ENCODE data around the gene LRRC7. TPM values are rescaled to one million over a fixed set of nuclear protein-coding genes. Genes with fewer than 3 reads are reported as not detected.

The LRRC7 gene
- polyA plus RNA-seq, 1 of the 3 experiments (the other 2 are of a cell fraction), result 0.02 TPM

DNA sequence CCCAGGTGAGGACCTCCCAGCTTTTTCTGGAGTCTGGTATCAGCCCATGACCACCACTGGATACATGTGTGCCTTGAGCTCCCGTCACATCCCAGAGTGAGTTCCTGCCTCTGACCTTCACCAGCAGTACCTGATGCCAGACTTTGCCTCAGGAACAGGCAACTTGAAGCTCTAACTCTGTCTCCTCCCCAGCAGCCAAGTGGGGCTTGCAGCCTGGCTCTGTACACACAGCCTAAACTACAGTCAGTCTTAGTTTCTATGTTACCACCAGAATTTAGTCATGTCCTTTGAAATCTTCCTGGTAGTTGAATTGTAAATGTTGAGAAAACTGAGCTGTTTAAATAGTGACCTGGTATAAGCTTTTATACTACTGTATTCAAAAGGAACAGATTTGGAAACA is 431.1 kb downstream of the LRRC7 start:
- Histone ChIP-seq H3K4me2 (no peak overlapping the region), H3K27ac (ENCODE audit: low read depth in 2 of 2, low read length in 1 of 2) (no peak overlapping the region), H3K4me1 (ENCODE audit: control insufficient read depth in 1 of 2, insufficient read depth in 2 of 2, low read depth in 1 of 2, low read length in 1 of 2) (no peaks in the 10 kb centered on the region; a peak in 1 of 4 replicates), H3K27me3 (ENCODE audit: insufficient read depth) (no peaks in the 10 kb centered on the region), H3K9me2 (no peaks in the 10 kb centered on the region; the same call in 1 of the 2 replicates), H3K9me3 (no peaks in the 10 kb centered on the region), H4K20me1 (ENCODE audit: insufficient read depth) (no peaks in the 10 kb centered on the region), H3K36me3 (replicated peaks in 1 of 2; ENCODE audit: control insufficient read depth in 1 of 2, insufficient read depth in 2 of 2, low read length in 1 of 2) (no peaks in the 10 kb centered on the region), H2AFZ (ENCODE audit: low read depth) (no peak overlapping the region), H3K4me3 (ENCODE audit: low read depth in 2 of 2, low read length in 1 of 2) (no peak overlapping the region), H3K79me2 (ENCODE audit: insufficient read depth) (no peaks in the 10 kb centered on the region), H3K9ac (no peak overlapping the region), H3F3A (replicated peaks; ENCODE audit: insufficient read depth) (no peaks in the 10 kb centered on the region)
- CTCF ChIA-PET, result no interaction called here
- WGBS (ENCODE audit: low lambda C conversion rate), result no CpG with 5 or more reads among the region's 1 CpG
- DNase-seq, result no peak
- POLR2A ChIA-PET, result no interaction called here
- TF ChIP-seq EP300 (IDR thresholded peaks at IDR 0.05; ENCODE audit: borderline replicate concordance in 1 of 2, low read depth in 1 of 2, low read length in 1 of 2) (no peak), FOSL2 (IDR thresholded peaks at IDR 0.05; ENCODE audit: borderline replicate concordance, low read depth) (no peak), TEAD4 (IDR thresholded peaks at IDR 0.05; ENCODE audit: borderline replicate concordance, insufficient read depth) (no peak), ELF1 (IDR thresholded peaks at IDR 0.05) (no peak), RCOR1 (IDR thresholded peaks at IDR 0.05; ENCODE audit: low read length) (no peak)

DNA sequence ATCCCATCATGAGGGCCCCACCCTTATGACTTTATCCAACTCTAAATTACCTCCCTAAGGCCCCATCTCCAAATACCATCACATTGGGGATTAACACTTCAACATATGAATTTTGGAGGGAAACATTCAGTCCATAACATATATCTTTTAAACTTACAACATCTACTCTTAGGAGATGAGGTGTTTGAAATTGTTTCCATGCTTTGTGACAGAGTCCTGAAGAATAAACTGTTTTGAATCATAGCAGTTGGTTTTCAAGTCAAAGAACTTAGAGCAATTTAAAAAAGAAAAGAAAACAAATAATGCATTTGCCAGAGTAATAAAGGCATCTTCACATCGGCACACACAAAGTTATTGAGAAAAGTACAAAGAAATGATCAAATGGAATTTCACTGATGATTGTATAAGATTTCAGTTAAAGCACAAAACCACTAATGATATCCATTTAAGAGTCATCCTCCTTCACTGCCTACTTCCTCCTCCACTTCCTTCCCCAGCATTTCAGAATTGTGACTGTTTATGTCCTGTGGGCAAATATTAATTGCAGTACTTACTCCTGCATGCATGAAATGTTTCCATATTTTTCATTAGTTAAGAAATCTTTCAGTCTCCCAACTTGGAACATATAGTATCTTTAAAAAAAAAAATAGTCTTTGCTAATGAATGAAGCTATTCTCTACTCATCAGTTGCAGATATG is 435.6 kb downstream of the LRRC7 start:
- no peaks in the 10 kb centered on the region for H4K20me1 ChIP-seq (ENCODE audit: insufficient read depth)
- no peaks in the 10 kb centered on the region for H3K27me3 ChIP-seq (ENCODE audit: insufficient read depth)
- H3K79me2 ChIP-seq (ENCODE audit: insufficient read depth), result no peaks in the 10 kb centered on the region
- no peaks in the 10 kb centered on the region; the same call in 1 of the 2 replicates for H3K9me2 ChIP-seq
- POLR2A ChIA-PET, result no interaction called here
- H3K36me3 ChIP-seq (replicated peaks in 1 of 2; ENCODE audit: control insufficient read depth in 1 of 2, insufficient read depth in 2 of 2, low read length in 1 of 2), result no peaks in the 10 kb centered on the region
- no peaks in the 10 kb centered on the region for H3F3A ChIP-seq (replicated peaks; ENCODE audit: insufficient read depth)
- H3K4me3 ChIP-seq (ENCODE audit: low read depth in 2 of 2, low read length in 1 of 2), result no peak overlapping the region
- H3K4me2 ChIP-seq, result no peak overlapping the region
- no peak for TF ChIP-seq GATA2 (CRISPR knock-in tag; IDR thresholded peaks at IDR 0.05)
- TF ChIP-seq MEF2A (IDR thresholded peaks at IDR 0.05; ENCODE audit: borderline replicate concordance, low read depth), result no peak
- no peak for TF ChIP-seq RXRA (IDR thresholded peaks at IDR 0.05; ENCODE audit: borderline replicate concordance, low read depth)
- no peak for TF ChIP-seq MXI1 (IDR thresholded peaks at IDR 0.05; ENCODE audit: low read depth, low read length)
- TF ChIP-seq, protein P1, sequence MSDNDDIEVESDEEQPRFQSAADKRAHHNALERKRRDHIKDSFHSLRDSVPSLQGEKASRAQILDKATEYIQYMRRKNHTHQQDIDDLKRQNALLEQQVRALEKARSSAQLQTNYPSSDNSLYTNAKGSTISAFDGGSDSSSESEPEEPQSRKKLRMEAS (IDR thresholded peaks at IDR 0.05; ENCODE audit: low read depth), result no peak
- TF ChIP-seq, protein P2, sequence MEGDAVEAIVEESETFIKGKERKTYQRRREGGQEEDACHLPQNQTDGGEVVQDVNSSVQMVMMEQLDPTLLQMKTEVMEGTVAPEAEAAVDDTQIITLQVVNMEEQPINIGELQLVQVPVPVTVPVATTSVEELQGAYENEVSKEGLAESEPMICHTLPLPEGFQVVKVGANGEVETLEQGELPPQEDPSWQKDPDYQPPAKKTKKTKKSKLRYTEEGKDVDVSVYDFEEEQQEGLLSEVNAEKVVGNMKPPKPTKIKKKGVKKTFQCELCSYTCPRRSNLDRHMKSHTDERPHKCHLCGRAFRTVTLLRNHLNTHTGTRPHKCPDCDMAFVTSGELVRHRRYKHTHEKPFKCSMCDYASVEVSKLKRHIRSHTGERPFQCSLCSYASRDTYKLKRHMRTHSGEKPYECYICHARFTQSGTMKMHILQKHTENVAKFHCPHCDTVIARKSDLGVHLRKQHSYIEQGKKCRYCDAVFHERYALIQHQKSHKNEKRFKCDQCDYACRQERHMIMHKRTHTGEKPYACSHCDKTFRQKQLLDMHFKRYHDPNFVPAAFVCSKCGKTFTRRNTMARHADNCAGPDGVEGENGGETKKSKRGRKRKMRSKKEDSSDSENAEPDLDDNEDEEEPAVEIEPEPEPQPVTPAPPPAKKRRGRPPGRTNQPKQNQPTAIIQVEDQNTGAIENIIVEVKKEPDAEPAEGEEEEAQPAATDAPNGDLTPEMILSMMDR (IDR thresholded peaks at IDR 0.05), result no peak
- TF ChIP-seq FOXJ3 (CRISPR knock-in tag; IDR thresholded peaks at IDR 0.05), result no peak
- TF ChIP-seq, protein P3, sequence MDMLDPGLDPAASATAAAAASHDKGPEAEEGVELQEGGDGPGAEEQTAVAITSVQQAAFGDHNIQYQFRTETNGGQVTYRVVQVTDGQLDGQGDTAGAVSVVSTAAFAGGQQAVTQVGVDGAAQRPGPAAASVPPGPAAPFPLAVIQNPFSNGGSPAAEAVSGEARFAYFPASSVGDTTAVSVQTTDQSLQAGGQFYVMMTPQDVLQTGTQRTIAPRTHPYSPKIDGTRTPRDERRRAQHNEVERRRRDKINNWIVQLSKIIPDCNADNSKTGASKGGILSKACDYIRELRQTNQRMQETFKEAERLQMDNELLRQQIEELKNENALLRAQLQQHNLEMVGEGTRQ (IDR thresholded peaks at IDR 0.05; ENCODE audit: borderline replicate concordance, low read depth, low read length), result no peak
- TF ChIP-seq TEAD4 (IDR thresholded peaks at IDR 0.05; ENCODE audit: borderline replicate concordance, insufficient read depth), result no peak
- no peak for TF ChIP-seq RFX5 (IDR thresholded peaks at IDR 0.05; ENCODE audit: low read length)
- TF ChIP-seq, protein P4, sequence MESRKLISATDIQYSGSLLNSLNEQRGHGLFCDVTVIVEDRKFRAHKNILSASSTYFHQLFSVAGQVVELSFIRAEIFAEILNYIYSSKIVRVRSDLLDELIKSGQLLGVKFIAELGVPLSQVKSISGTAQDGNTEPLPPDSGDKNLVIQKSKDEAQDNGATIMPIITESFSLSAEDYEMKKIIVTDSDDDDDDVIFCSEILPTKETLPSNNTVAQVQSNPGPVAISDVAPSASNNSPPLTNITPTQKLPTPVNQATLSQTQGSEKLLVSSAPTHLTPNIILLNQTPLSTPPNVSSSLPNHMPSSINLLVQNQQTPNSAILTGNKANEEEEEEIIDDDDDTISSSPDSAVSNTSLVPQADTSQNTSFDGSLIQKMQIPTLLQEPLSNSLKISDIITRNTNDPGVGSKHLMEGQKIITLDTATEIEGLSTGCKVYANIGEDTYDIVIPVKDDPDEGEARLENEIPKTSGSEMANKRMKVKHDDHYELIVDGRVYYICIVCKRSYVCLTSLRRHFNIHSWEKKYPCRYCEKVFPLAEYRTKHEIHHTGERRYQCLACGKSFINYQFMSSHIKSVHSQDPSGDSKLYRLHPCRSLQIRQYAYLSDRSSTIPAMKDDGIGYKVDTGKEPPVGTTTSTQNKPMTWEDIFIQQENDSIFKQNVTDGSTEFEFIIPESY (IDR thresholded peaks at IDR 0.05; ENCODE audit: borderline replicate concordance, low read depth), result no peak
- no peak for TF ChIP-seq POLR2AphosphoS5 (IDR thresholded peaks at IDR 0.05; ENCODE audit: low read depth, low read length)
- TF ChIP-seq, protein P5, sequence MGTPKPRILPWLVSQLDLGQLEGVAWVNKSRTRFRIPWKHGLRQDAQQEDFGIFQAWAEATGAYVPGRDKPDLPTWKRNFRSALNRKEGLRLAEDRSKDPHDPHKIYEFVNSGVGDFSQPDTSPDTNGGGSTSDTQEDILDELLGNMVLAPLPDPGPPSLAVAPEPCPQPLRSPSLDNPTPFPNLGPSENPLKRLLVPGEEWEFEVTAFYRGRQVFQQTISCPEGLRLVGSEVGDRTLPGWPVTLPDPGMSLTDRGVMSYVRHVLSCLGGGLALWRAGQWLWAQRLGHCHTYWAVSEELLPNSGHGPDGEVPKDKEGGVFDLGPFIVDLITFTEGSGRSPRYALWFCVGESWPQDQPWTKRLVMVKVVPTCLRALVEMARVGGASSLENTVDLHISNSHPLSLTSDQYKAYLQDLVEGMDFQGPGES (IDR thresholded peaks at IDR 0.05; ENCODE audit: low read depth, low read length), result no peak
- no peak for TF ChIP-seq RCOR1 (IDR thresholded peaks at IDR 0.05; ENCODE audit: low read length)
- no peak for TF ChIP-seq CHD2 (IDR thresholded peaks at IDR 0.05; ENCODE audit: low read length, partially characterized antibody)
- no peak for TF ChIP-seq TCF12 (IDR thresholded peaks at IDR 0.05)
- H3K27ac ChIP-seq (ENCODE audit: low read depth in 2 of 2, low read length in 1 of 2), result no peak overlapping the region
- no peaks in the 10 kb centered on the region for H3K9me3 ChIP-seq
- CTCF ChIA-PET, result interaction anchor here (0.7 kb wide), 1 partner anchor 955 kb away, joined by 3 read pairs; no protein-coding TSS in a partner anchor
- DNase-seq, result no peak
- no peak overlapping the region for H2AFZ ChIP-seq (ENCODE audit: low read depth)
- no peak overlapping the region for H3K9ac ChIP-seq
- H3K4me1 ChIP-seq (ENCODE audit: control insufficient read depth in 1 of 2, insufficient read depth in 2 of 2, low read depth in 1 of 2, low read length in 1 of 2), result no peaks in the 10 kb centered on the region
- WGBS (ENCODE audit: low lambda C conversion rate), result 69% methylated on average over 1 of the region's 1 CpG

All from SK-N-SH (cell line).